Tibial nerve (tissue), 4 donors: ENCODE measurements around the gene FAM78A. TPM values are rescaled to one million over a fixed set of nuclear protein-coding genes. Genes with fewer than 3 reads are reported as not detected.
A peak's percentile ranks its signal among the peaks of the same experiment; 100 is the strongest.
"Not testable (repeated sequence)": the region's sequence is repeated elsewhere in the genome, so short reads cannot be mapped to it uniquely, and the experiment has no call there.

Source experiments
- DNase-seq, 2 donors: peaks; one replicate each; pipeline ENCODE4 v3.0.0-alpha.2; 2019; ENCODE audit warnings: low spot score in 2 of 2
- H3K27ac ChIP-seq, 4 donors: fragments of 200-600 bp; sonication (generic) in 3 of 4; one replicate each; pipeline ENCODE4 v1.5.1; 2017 to 2019; ENCODE audit warnings: mild to moderate bottlenecking in 1 of 4
- H3K27me3 ChIP-seq, 2 donors: fragments of 200-600 bp; sonication (generic) in 1 of 2; one replicate each; pipeline versions ENCODE4 v1.5.1 to v1.6.0; 2017 to 2019
- H3K36me3 ChIP-seq, 3 donors: fragments of 200-600 bp; sonication (generic); one replicate each; pipeline ENCODE4 v1.5.1; 2018 to 2019
- H3K4me1 ChIP-seq, 4 donors: fragments of 200-600 bp; sonication (generic) in 3 of 4; one replicate each; pipeline ENCODE4 v1.5.1; 2017 to 2019
- H3K4me3 ChIP-seq, 4 donors: fragments of 200-600 bp; sonication (generic) in 3 of 4; one replicate each; pipeline ENCODE4 v1.5.1; 2017 to 2019; ENCODE audit warnings: mild to moderate bottlenecking in 1 of 4, moderate library complexity in 1 of 4
- H3K9me3 ChIP-seq, 4 donors: fragments of 200-600 bp; sonication (generic) in 3 of 4; one replicate each; pipeline ENCODE4 v1.5.1; 2017 to 2019
- EP300 ChIP-seq, 2 donors: sonication (generic); formaldehyde crosslinking; IDR thresholded peaks; one replicate each; pipeline ENCODE4 v1.6.1; 2017; ENCODE audit warnings: antibody characterized with exemption in 2 of 2, mild to moderate bottlenecking in 1 of 2
- POLR2A ChIP-seq, 2 donors: fragments of 450-650 bp; IDR thresholded peaks; one replicate each; pipeline ENCODE4 v1.6.1; 2017; ENCODE audit warnings: antibody characterized with exemption in 2 of 2, mild to moderate bottlenecking in 2 of 2, moderate library complexity in 2 of 2
- WGBS, 2 donors: methylation state at CpG; one replicate each; pipeline ENCODE4 v1.1.5; 2018; 5-methylcytosine and 5-hydroxymethylcytosine counted together
- total RNA-seq, 4 donors: library from RNA; depleted of rRNA; stranded (reverse); fragments of >200 nt; gene quantifications; one replicate each; pipeline ENCODE4 v1.1.0, GENCODE V29; 2016
- TF ChIP-seq, protein P1 (sequence below), 5 experiments: fragments of 200-600 bp in 3 of 5; fragments of 450-650 bp in 2 of 5; sonication (generic) in 3 of 5; IDR thresholded peaks; one replicate each; pipeline ENCODE4 v1.5.1; 2016 to 2019; ENCODE audit warnings: antibody characterized with exemption in 5 of 5, mild to moderate bottlenecking in 3 of 5, moderate library complexity in 2 of 5

Gene FAM78A
- total RNA-seq, 4 donors from 2014 or later = 2.5 to 4.8 (median 4.2) TPM

GRCh38 chr9:131272212-131272611, 4.1 kb downstream of the FAM78A start:
- WGBS, 2 donors = 80 to 90% methylated on average over 3 of the region's 3 CpGs
- H3K36me3 ChIP-seq = no peaks in the 10 kb centered on the region
- no peaks in the 10 kb centered on the region for H3K9me3 ChIP-seq
- TF ChIP-seq, protein P1, sequence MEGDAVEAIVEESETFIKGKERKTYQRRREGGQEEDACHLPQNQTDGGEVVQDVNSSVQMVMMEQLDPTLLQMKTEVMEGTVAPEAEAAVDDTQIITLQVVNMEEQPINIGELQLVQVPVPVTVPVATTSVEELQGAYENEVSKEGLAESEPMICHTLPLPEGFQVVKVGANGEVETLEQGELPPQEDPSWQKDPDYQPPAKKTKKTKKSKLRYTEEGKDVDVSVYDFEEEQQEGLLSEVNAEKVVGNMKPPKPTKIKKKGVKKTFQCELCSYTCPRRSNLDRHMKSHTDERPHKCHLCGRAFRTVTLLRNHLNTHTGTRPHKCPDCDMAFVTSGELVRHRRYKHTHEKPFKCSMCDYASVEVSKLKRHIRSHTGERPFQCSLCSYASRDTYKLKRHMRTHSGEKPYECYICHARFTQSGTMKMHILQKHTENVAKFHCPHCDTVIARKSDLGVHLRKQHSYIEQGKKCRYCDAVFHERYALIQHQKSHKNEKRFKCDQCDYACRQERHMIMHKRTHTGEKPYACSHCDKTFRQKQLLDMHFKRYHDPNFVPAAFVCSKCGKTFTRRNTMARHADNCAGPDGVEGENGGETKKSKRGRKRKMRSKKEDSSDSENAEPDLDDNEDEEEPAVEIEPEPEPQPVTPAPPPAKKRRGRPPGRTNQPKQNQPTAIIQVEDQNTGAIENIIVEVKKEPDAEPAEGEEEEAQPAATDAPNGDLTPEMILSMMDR (IDR thresholded peaks at IDR 0.05) = no peak
- TF ChIP-seq EP300 (IDR thresholded peaks at IDR 0.05) = no peak
- H3K27ac ChIP-seq = peak overlapping the region in 3 of 4 donors; percentile 82 to 85 (median 84)
- DNase-seq = no peak
- no peak overlapping the region for H3K4me3 ChIP-seq
- peaks cover 0 to 15% of the 10 kb centered on the region in 2 donors for H3K27me3 ChIP-seq
- peaks cover 0 to 45% (median 10%) of the 10 kb centered on the region in 4 donors for H3K4me1 ChIP-seq

GRCh38 chr9:131271506-131271931, 4.8 kb downstream of the FAM78A start:
- TF ChIP-seq, protein P1 (IDR thresholded peaks at IDR 0.05) = no peak
- TF ChIP-seq EP300 (IDR thresholded peaks at IDR 0.05) (no peak), POLR2A (IDR thresholded peaks at IDR 0.05) (no peak)
- Histone ChIP-seq H3K27me3 (peaks cover 0 to 15% of the 10 kb centered on the region in 2 donors), H3K4me1 (peaks cover 0 to 43% (median 10%) of the 10 kb centered on the region in 4 donors), H3K4me3 (no peak overlapping the region), H3K27ac (peak overlapping the region; percentile 36 to 85 (median 74)), H3K36me3 (no peaks in the 10 kb centered on the region), H3K9me3 (no peaks in the 10 kb centered on the region)
- DNase-seq = no peak
- 69 to 86% methylated on average over 5 to 6 of the region's 6 CpGs for WGBS, 2 donors

- 88 to 93% methylated on average over 1 of the region's 1 CpG for WGBS, 2 donors
- DNase-seq, H3K9me3 ChIP-seq, H3K36me3 ChIP-seq, H3K27me3 ChIP-seq: not testable (repeated sequence)
- H3K4me1 ChIP-seq = peaks cover 0 to 43% (median 11%) of the 10 kb centered on the region in 4 donors
- peak overlapping the region; percentile 36 to 85 (median 74) for H3K27ac ChIP-seq
- H3K4me3 ChIP-seq = peak overlapping the region in 1 of 4 donors; percentile 5
These were observed 5.4 kb downstream of the FAM78A start for GRCh38 chr9:131271016-131271273.

DNA sequence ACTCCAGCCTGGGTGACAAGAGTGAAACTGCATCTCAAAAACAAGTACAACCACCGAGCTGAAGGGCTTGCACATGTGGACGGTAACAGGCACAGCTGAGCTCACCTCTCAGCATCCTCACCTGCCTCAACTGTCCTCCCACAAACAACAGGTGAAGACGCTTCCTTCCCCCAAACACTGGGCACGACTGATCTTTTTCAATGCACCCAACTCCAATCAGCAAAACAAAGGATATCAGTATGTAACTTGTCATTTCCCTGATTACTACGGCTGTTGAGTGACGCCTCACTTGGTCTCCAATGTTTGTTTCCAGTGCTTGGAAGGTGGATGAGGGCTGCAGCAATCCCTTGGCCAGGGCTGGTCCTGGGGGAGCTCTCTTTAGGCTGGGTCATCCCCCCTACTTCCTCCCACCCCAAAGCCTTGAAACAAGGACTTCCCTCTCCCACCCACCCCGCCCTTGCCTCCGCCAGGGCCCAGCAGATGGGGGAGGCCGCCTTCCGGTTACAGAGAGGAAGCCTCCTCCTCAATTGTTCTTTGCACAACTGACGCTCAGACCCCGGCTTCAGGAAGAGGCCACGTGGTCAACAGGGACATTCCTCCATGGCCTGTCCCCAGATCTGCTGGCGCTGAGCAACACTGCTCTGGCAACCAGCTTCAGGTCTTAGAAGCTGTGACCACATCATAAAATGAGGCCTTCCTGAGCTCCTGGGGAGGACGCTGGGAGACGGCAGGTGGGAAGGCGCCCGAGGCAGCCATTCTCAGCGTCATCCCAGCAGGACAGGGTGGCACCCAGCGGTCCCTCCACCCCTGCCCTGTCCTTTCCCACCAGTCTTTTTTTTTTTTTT, 5.9 kb downstream of the FAM78A start:
- H3K27me3 ChIP-seq = peaks cover 0 to 4% of the 10 kb centered on the region in 2 donors
- no peaks in the 10 kb centered on the region for H3K36me3 ChIP-seq
- TF ChIP-seq EP300 (IDR thresholded peaks at IDR 0.05) (no peak), POLR2A (IDR thresholded peaks at IDR 0.05) (peak in 1 of 2 donors; percentile 26)
- H3K9me3 ChIP-seq = no peaks in the 10 kb centered on the region
- peak; percentile 38 to 53 for DNase-seq
- H3K27ac ChIP-seq = peak overlapping the region in 3 of 4 donors; percentile 66 to 85 (median 82)
- peak overlapping the region in 1 of 4 donors; percentile 19 for H3K4me3 ChIP-seq
- 62 to 64% methylated on average over 14 to 16 of the region's 20 CpGs for WGBS, 2 donors
- peaks cover 0 to 49% (median 12%) of the 10 kb centered on the region in 4 donors for H3K4me1 ChIP-seq

- peak overlapping the region in 2 of 4 donors; percentile 25 to 26 for H3K27ac ChIP-seq
- H3K9me3 ChIP-seq = no peaks in the 10 kb centered on the region
- no peak for TF ChIP-seq POLR2A (IDR thresholded peaks at IDR 0.05)
- no peak for TF ChIP-seq EP300 (IDR thresholded peaks at IDR 0.05)
- TF ChIP-seq, protein P1 (IDR thresholded peaks at IDR 0.05) = no peak
- WGBS, 2 donors = 60 to 71% methylated on average over 22 to 24 of the region's 26 CpGs
- peaks cover 0 to 40% (median 11%) of the 10 kb centered on the region in 4 donors for H3K4me1 ChIP-seq
- DNase-seq = no peak
- no peaks in the 10 kb centered on the region for H3K36me3 ChIP-seq
- no peaks in the 10 kb centered on the region for H3K27me3 ChIP-seq
- no peak overlapping the region for H3K4me3 ChIP-seq
These were observed 9.8 kb downstream of the FAM78A start for GRCh38 chr9:131266266-131267229.
